OCI-M1 (cell line): ENCODE measurements around the gene ARPC5L.
"Not testable (repeated sequence)": the region's sequence is repeated elsewhere in the genome, so short reads cannot be mapped to it uniquely, and the experiment has no call there.

ENCODE experiments used
- DNase-seq: peaks from one replicate; lab custom pipeline; 2025; lab: John Stamatoyannopoulos, UW

Gene ARPC5L

GRCh38 chr9:124841075-124841821 is 20.7 kb upstream of the ARPC5L start:
- DNase-seq: no peak

GRCh38 chr9:124843456-124844034 is 18.4 kb upstream of the ARPC5L start:
- no peak for DNase-seq

- DNase-seq: no peak
These were observed 17.6 kb upstream of the ARPC5L start for GRCh38 chr9:124844291-124844690.

- DNase-seq: not testable (repeated sequence)
These were observed 15.5 kb upstream of the ARPC5L start for GRCh38 chr9:124846467-124846866.

GRCh38 chr9:124846969-124847368 is 15.0 kb upstream of the ARPC5L start:
- no peak for DNase-seq

- no peak for DNase-seq
These were observed 12.1 kb upstream of the ARPC5L start for GRCh38 chr9:124849801-124850200.

- DNase-seq: no peak
These were observed 9.7 kb upstream of the ARPC5L start for GRCh38 chr9:124852121-124852828.

GRCh38 chr9:124852829-124853531 is 8.9 kb upstream of the ARPC5L start, which contains the start of gene WDR38:
Gene WDR38 (plus strand): TSS chr9:124853460. CDS start chr9:124853532, 72 bp downstream.
- DNase-seq: peak; percentile 90

- no peak for DNase-seq
These were observed 8.3 kb upstream of the ARPC5L start for GRCh38 chr9:124853605-124854143.

- no peak for DNase-seq
These were observed 7.8 kb upstream of the ARPC5L start for GRCh38 chr9:124854161-124854560.

GRCh38 chr9:124854822-124855221 is 7.1 kb upstream of the ARPC5L start:
- DNase-seq: no peak

GRCh38 chr9:124855566-124855943 is 6.4 kb upstream of the ARPC5L start:
- no peak for DNase-seq

- DNase-seq: peak; percentile 27
These were observed 5.8 kb upstream of the ARPC5L start for GRCh38 chr9:124855944-124856765.

- DNase-seq: no peak
These were observed 4.3 kb upstream of the ARPC5L start for GRCh38 chr9:124857533-124858162.

GRCh38 chr9:124858330-124859046 is 3.4 kb upstream of the ARPC5L start:
- DNase-seq: no peak

GRCh38 chr9:124859803-124860581 is 1.9 kb upstream of the ARPC5L start:
- no peak for DNase-seq

GRCh38 chr9:124860582-124861341 is 1.2 kb upstream of the ARPC5L start:
- DNase-seq: no peak

GRCh38 chr9:124863371-124863871 is 1.5 kb downstream of the ARPC5L start:
- no peak for DNase-seq
